NCI-H128 (cell line): ENCODE data around the gene VMAC.
"Not testable (repeated sequence)": the region's sequence is repeated elsewhere in the genome, so short reads cannot be mapped to it uniquely, and the experiment has no call there.

Experiments
- DNase-seq: peaks from one replicate; lab custom pipeline; 2025; ENCODE audit not compliant: unreplicated experiment; lab: John Stamatoyannopoulos, UW

The VMAC gene

GRCh38 chr19:5883157-5883873 is 21.4 kb upstream of the VMAC start:
- not testable (repeated sequence) for DNase-seq

GRCh38 chr19:5884065-5884811 is 20.4 kb upstream of the VMAC start:
- DNase-seq, result not testable (repeated sequence)

- no peak for DNase-seq
Observed at GRCh38 chr19:5889288-5889971, 15.2 kb upstream of the VMAC start.

GRCh38 chr19:5890099-5890498 is 14.6 kb upstream of the VMAC start:
- no peak for DNase-seq

GRCh38 chr19:5891572-5891937 is 13.1 kb upstream of the VMAC start:
- DNase-seq, result no peak

- DNase-seq, result no peak
Observed at GRCh38 chr19:5891938-5892771, 12.5 kb upstream of the VMAC start.

- no peak for DNase-seq
Observed at GRCh38 chr19:5892772-5893275, 11.8 kb upstream of the VMAC start.

GRCh38 chr19:5893296-5893903 is 11.3 kb upstream of the VMAC start:
- DNase-seq, result no peak

GRCh38 chr19:5893907-5894703 is 10.6 kb upstream of the VMAC start:
- DNase-seq, result no peak

GRCh38 chr19:5894704-5895349 is 9.8 kb upstream of the VMAC start:
- no peak for DNase-seq

GRCh38 chr19:5895409-5895808 is 9.3 kb upstream of the VMAC start:
- no peak for DNase-seq

- no peak for DNase-seq
Observed at GRCh38 chr19:5895890-5896289, 8.8 kb upstream of the VMAC start.

GRCh38 chr19:5896365-5897076 is 8.2 kb upstream of the VMAC start:
- no peak for DNase-seq

GRCh38 chr19:5897189-5897969 is 7.3 kb upstream of the VMAC start:
- DNase-seq, result no peak

- DNase-seq, result no peak
Observed at GRCh38 chr19:5899728-5900526, 4.7 kb upstream of the VMAC start.

GRCh38 chr19:5900976-5901375 is 3.7 kb upstream of the VMAC start:
- DNase-seq, result no peak

GRCh38 chr19:5903056-5903623 is 1.5 kb upstream of the VMAC start:
- DNase-seq, result no peak
